MCF 10A (cell line): Measurements from ENCODE around the gene ARL6IP1. TPM values are rescaled to one million over a fixed set of nuclear protein-coding genes. Genes with fewer than 3 reads are reported as not detected.

ENCODE experiments used
- BruUV-seq: library from RNA; stranded (reverse); fragments of 400-500 nt; replicated peaks from 2 replicates; lab custom pipeline; 2021; lab: Mats Ljungman, UMichigan
- CTCF ChIA-PET: fragments of 300-600 bp; sonication (Branson Sonifier 250); formaldehyde crosslinking; extraction: SDS; loops from one replicate; lab custom pipeline; 2021; ENCODE audit warnings: antibody characterized with exemption, inconsistent platforms; lab: Yijun Ruan, JAX
- POLR2A ChIA-PET: fragments of 300-600, 350-650 bp; sonication (Branson Sonifier 250); formaldehyde crosslinking; extraction: SDS; loops from one replicate; lab custom pipeline; 2020; ENCODE audit warnings: antibody characterized with exemption, inconsistent platforms; lab: Yijun Ruan, JAX
- DNase-seq: peaks from one replicate; pipeline ENCODE4 v3.0.0-alpha.2; 2018; ENCODE audit not compliant: unreplicated experiment
- H3K27ac Mint-ChIP-seq: one replicate; pipeline ENCODE4 v1.8.0; 2022; ENCODE audit warnings: mild to moderate bottlenecking, low read depth, mixed read lengths; ENCODE audit not compliant: unreplicated experiment
- H3K27me3 Mint-ChIP-seq: one replicate; pipeline ENCODE4 v1.8.0; 2022; ENCODE audit warnings: mixed read lengths; ENCODE audit not compliant: insufficient read depth, unreplicated experiment
- H3K36me3 Mint-ChIP-seq: one replicate; pipeline ENCODE4 v1.8.0; 2022; ENCODE audit warnings: mild to moderate bottlenecking, moderate library complexity, mixed read lengths; ENCODE audit not compliant: insufficient read depth, unreplicated experiment
- H3K4me1 Mint-ChIP-seq: one replicate; pipeline ENCODE4 v1.8.0; 2022; ENCODE audit warnings: mixed read lengths; ENCODE audit not compliant: insufficient read depth, unreplicated experiment
- H3K4me3 Mint-ChIP-seq: one replicate; pipeline ENCODE4 v1.8.0; 2022; ENCODE audit warnings: mild to moderate bottlenecking, moderate library complexity, mixed read lengths; ENCODE audit not compliant: unreplicated experiment
- H3K9me3 Mint-ChIP-seq: one replicate; pipeline ENCODE4 v1.8.0; 2022; ENCODE audit warnings: mixed read lengths; ENCODE audit not compliant: unreplicated experiment
- intact Hi-C: fragments of 100-400 bp; cut with micrococcal nuclease; formaldehyde crosslinking; loops from 2 replicates; pipeline ENCODE4 v1.14.1; 2022
- total RNA-seq: library from RNA; stranded (reverse); gene quantifications from 2 replicates; pipeline ENCODE4 v1.2.3, GENCODE V29; 2022
- TF ChIP-seq, protein P1 (sequence below): fragments of 200-600 bp; IDR thresholded peaks from one replicate; pipeline ENCODE4 v1.8.0; 2022; ENCODE audit warnings: antibody characterized with exemption, mild to moderate bottlenecking; ENCODE audit not compliant: unreplicated experiment

ARL6IP1 gene
- total RNA-seq, 1 experiment from 2014 or later, result 120 TPM

DNA sequence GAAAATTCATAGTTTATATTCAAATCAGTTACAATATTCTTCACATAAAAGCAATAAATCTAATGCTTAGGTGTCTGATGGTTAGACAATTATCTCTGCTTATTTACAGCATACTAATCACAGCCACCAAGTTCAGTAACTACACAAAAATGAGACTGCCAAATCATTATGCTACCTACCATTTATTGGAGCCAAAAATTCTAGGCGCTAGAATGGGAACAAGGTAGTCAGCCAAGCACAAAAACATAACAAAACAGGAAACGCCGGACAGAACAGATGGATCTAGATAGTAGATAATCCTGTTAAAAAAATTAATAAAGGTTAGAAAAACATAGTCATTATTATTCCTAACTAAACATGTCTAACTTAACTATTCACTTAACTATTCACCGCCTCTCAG, 3.6 kb downstream of the ARL6IP1 start:
- Mint-ChIP-seq H3K36me3 (peaks cover 62% of the 10 kb centered on the region), H3K27ac (peak overlapping the region; percentile 49), H3K9me3 (no peaks in the 10 kb centered on the region), H3K27me3 (no peaks in the 10 kb centered on the region), H3K4me1 (peaks cover 15% of the 10 kb centered on the region), H3K4me3 (no peak overlapping the region)
- TF ChIP-seq, protein P1, sequence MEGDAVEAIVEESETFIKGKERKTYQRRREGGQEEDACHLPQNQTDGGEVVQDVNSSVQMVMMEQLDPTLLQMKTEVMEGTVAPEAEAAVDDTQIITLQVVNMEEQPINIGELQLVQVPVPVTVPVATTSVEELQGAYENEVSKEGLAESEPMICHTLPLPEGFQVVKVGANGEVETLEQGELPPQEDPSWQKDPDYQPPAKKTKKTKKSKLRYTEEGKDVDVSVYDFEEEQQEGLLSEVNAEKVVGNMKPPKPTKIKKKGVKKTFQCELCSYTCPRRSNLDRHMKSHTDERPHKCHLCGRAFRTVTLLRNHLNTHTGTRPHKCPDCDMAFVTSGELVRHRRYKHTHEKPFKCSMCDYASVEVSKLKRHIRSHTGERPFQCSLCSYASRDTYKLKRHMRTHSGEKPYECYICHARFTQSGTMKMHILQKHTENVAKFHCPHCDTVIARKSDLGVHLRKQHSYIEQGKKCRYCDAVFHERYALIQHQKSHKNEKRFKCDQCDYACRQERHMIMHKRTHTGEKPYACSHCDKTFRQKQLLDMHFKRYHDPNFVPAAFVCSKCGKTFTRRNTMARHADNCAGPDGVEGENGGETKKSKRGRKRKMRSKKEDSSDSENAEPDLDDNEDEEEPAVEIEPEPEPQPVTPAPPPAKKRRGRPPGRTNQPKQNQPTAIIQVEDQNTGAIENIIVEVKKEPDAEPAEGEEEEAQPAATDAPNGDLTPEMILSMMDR, result no peak
- BruUV-seq, result no TSS peak
- POLR2A ChIA-PET, result interaction anchor here (1.4 to 10.1 kb wide), 2 partner anchors 8 to 164 kb away, joined by 3 to 238 read pairs; partner anchors contain the start of gene RPS15A
- CTCF ChIA-PET, result interaction anchor here (2.8 kb wide), 1 partner anchor 171 kb away, joined by 9 read pairs; no protein-coding TSS in a partner anchor
- intact Hi-C loops, result no loop called here
- no peak for DNase-seq

DNA sequence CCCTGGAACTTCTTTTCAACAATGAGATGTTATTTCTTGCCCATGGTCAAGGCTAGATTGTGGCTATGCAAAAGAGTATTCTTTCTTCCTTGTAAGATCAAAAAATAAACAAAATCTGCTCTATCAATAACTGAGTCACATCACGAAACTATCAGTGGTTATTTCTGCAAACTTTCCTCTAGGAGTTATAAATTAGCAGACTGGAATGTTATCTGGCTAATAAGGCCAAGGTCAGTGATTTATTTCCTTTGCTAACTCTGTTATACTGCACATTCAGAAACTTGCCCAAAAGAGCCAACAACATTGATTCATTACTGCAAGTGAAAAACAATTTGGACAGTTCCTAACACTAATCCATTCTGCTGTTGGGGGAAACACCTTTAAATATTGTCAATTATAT, 5.0 kb downstream of the ARL6IP1 start:
- BruUV-seq, result no TSS peak
- no peak overlapping the region for H3K4me3 Mint-ChIP-seq
- intact Hi-C loops, result no loop called here
- H3K4me1 Mint-ChIP-seq, result peaks cover 15% of the 10 kb centered on the region
- H3K27me3 Mint-ChIP-seq, result no peaks in the 10 kb centered on the region
- H3K27ac Mint-ChIP-seq, result no peak overlapping the region
- H3K36me3 Mint-ChIP-seq, result peaks cover 59% of the 10 kb centered on the region
- ChIA-PET POLR2A (interaction anchor here (1.3 kb wide), 1 partner anchor 9 kb away, joined by 4 read pairs; no protein-coding TSS in a partner anchor), CTCF (interaction anchor here (0.6 kb wide), 1 partner anchor 342 kb away, joined by 4 read pairs; no protein-coding TSS in a partner anchor)
- TF ChIP-seq, protein P1, result no peak
- H3K9me3 Mint-ChIP-seq, result no peaks in the 10 kb centered on the region
- DNase-seq, result no peak

DNA sequence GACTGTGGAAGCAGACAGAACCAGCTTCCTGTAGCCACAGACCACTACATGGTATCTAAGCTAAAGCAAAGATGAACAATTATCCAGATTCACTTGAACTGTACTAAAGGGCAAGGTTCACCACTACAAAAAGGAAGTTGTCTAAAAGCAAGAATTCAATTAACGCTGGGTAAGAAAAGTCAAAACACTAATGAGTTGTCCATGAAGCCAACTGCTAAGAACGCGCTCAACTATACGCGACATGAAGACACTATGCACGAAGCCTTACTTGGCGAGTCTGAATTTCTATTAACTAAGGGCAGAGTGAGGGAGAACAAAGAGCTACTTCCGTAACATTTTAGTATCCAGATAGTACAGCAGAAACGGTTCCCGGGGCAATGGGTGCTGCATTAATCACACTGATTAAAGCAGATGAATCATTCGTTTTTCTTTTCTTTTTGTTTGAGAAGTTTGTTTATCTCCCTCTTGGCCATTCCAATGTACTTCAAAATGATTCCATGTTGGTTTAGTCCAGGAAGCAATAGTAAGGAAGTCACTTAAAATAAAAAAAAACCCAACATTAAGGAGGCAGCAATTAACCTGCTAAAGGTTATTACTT, 8.4 kb downstream of the ARL6IP1 start:
- intact Hi-C loops, result no loop called here
- TF ChIP-seq, protein P1, result no peak
- ChIA-PET POLR2A (interaction anchor here (9.5 kb wide), 1 partner anchor 10 kb away, joined by 238 read pairs; the partner anchor contains the start of gene ARL6IP1), CTCF (interaction anchor here (4.4 kb wide), 1 partner anchor 9 kb away, joined by 34 read pairs; the partner anchor contains the start of gene ARL6IP1)
- DNase-seq, result no peak
- no TSS peak for BruUV-seq
- peaks cover 87% of the 10 kb centered on the region for H3K36me3 Mint-ChIP-seq
- no peak overlapping the region for H3K4me3 Mint-ChIP-seq
- no peaks in the 10 kb centered on the region for H3K27me3 Mint-ChIP-seq
- no peaks in the 10 kb centered on the region for H3K9me3 Mint-ChIP-seq
- no peak overlapping the region for H3K27ac Mint-ChIP-seq
- H3K4me1 Mint-ChIP-seq, result peaks cover 13% of the 10 kb centered on the region
